K562 (cell line): ENCODE measurements around the gene CAMK1D.

Experiments
- ADNP ChIP-seq: fragments of 200-800 bp; sonication (Bioruptor generic); IDR thresholded peaks from 2 replicates; pipeline ENCODE4 v1.6.1; 2016; ENCODE audit warnings: missing genetic modification characterization, missing compliant biosample characterization
- BRCA1 ChIP-seq, 2 experiments: fragments of 450-650 bp in 1 of 2; sonication (generic) in 1 of 2; formaldehyde crosslinking in 1 of 2; IDR thresholded peaks; 2 replicates each; pipeline versions ENCODE4 v1.5.0 to v1.6.1; 2017 to 2020; ENCODE audit warnings: mild to moderate bottlenecking in 1 of 2, missing genetic modification reagents in 1 of 2
- E2F1 ChIP-seq: sonication (generic); formaldehyde crosslinking; IDR thresholded peaks from 2 replicates; pipeline ENCODE4 v1.8.1; 2023; ENCODE audit warnings: mild to moderate bottlenecking, missing genetic modification reagents, moderate library complexity
- NFXL1 ChIP-seq: fragments of 450-650 bp; formaldehyde crosslinking; IDR thresholded peaks from 2 replicates; pipeline ENCODE4 v1.4.0; 2021; ENCODE audit warnings: mild to moderate bottlenecking
- SP1 ChIP-seq: sonication (generic); formaldehyde crosslinking; IDR thresholded peaks from 2 replicates; pipeline ENCODE4 v1.8.1; 2022; ENCODE audit warnings: mild to moderate bottlenecking, missing genetic modification reagents
- ZNF354B ChIP-seq: fragments of 250-450 bp; sonication (Bioruptor Pico); IDR thresholded peaks from 2 replicates; pipeline ENCODE4 v1.4.0; 2020

- TF ChIP-seq BRCA1 (IDR thresholded peaks at IDR 0.05) (no peak), BRCA1 (CRISPR knock-in tag; IDR thresholded peaks at IDR 0.05) (no peak), ZNF354B (CRISPR knock-in tag) (no peak), NFXL1 (CRISPR knock-in tag) (no peak), E2F1 (CRISPR knock-in tag) (no peak), SP1 (CRISPR knock-in tag) (no peak), ADNP (tag) (no peak)
Measured at GRCh38 chr10:12691596-12691995, 342.2 kb downstream of the CAMK1D start.
